WTC11 (cell line): Measurements from ENCODE around the gene CAMKMT. TPM values are rescaled to one million over a fixed set of nuclear protein-coding genes. Genes with fewer than 3 reads are reported as not detected.

ENCODE experiments used
- ATAC-seq: fragments of 200-7000 bp; cut with Tn5 transposase; 2 replicates; pipeline ENCODE4 v1.10.0; 2021; ENCODE audit warnings: mild to moderate bottlenecking, moderate library complexity
- CTCF ChIA-PET: fragments of 300-600 bp; sonication (Branson Sonifier 250); formaldehyde crosslinking; loops from one replicate; lab custom pipeline; 2021; ENCODE audit warnings: antibody characterized with exemption; lab: Charles Lee
- POLR2A ChIA-PET: fragments of 350-600 bp; sonication (Branson Sonifier 250); formaldehyde crosslinking; loops from one replicate; lab custom pipeline; 2021; ENCODE audit warnings: antibody characterized with exemption; lab: Charles Lee
- DNase-seq: peaks from one replicate; pipeline ENCODE4 v3.0.0; 2021; ENCODE audit warnings: low spot score
- H3K27ac Mint-ChIP-seq: 2 replicates; pipeline ENCODE4 v1.8.0; 2021; ENCODE audit warnings: mixed read lengths
- H3K27me3 Mint-ChIP-seq: 2 replicates; pipeline ENCODE4 v1.8.0; 2021; ENCODE audit warnings: low read depth, mild to moderate bottlenecking, moderate library complexity, mixed read lengths
- H3K36me3 Mint-ChIP-seq: 2 replicates; pipeline ENCODE4 v1.8.0; 2021; ENCODE audit warnings: mixed read lengths
- H3K4me1 Mint-ChIP-seq: 2 replicates; pipeline ENCODE4 v1.8.0; 2022; ENCODE audit warnings: mixed read lengths
- H3K4me3 Mint-ChIP-seq: 2 replicates; pipeline ENCODE4 v1.8.0; 2021; ENCODE audit warnings: mild to moderate bottlenecking, moderate library complexity, mixed read lengths
- H3K9me3 Mint-ChIP-seq: 2 replicates; pipeline ENCODE4 v1.8.0; 2021; ENCODE audit warnings: mixed read lengths
- CREB1 ChIP-seq: sonication (generic); formaldehyde crosslinking; IDR thresholded peaks from 2 replicates; pipeline ENCODE4 v1.8.0; 2023; ENCODE audit warnings: mild to moderate bottlenecking, missing genetic modification reagents
- CREM ChIP-seq: sonication (generic); formaldehyde crosslinking; IDR thresholded peaks from 2 replicates; pipeline ENCODE4 v1.8.1; 2022; ENCODE audit warnings: mild to moderate bottlenecking, missing genetic modification reagents, moderate library complexity
- FOXJ3 ChIP-seq: sonication (generic); formaldehyde crosslinking; IDR thresholded peaks from 2 replicates; pipeline ENCODE4 v1.9.0; 2021; ENCODE audit warnings: missing genetic modification reagents, mild to moderate bottlenecking, borderline replicate concordance
- JUN ChIP-seq: sonication (generic); formaldehyde crosslinking; IDR thresholded peaks from 2 replicates; pipeline ENCODE4 v1.8.0; 2023; ENCODE audit warnings: mild to moderate bottlenecking, missing genetic modification reagents
- MXD4 ChIP-seq: fragments of 250-450 bp; sonication (Bioruptor Pico); IDR thresholded peaks from 2 replicates; pipeline ENCODE4 v1.8.0; 2021; ENCODE audit warnings: mild to moderate bottlenecking, moderate library complexity, borderline replicate concordance
- MYBL2 ChIP-seq: sonication (generic); formaldehyde crosslinking; IDR thresholded peaks from 2 replicates; pipeline ENCODE4 v1.8.1; 2023; ENCODE audit warnings: mild to moderate bottlenecking, moderate library complexity, missing genetic modification reagents
- NR1H2 ChIP-seq: sonication (generic); formaldehyde crosslinking; IDR thresholded peaks from 2 replicates; pipeline ENCODE4 v1.9.0; 2021; ENCODE audit warnings: mild to moderate bottlenecking, moderate library complexity, missing genetic modification reagents
- TP53 ChIP-seq: sonication (generic); formaldehyde crosslinking; IDR thresholded peaks from 2 replicates; pipeline ENCODE4 v1.8.1; 2023; ENCODE audit warnings: mild to moderate bottlenecking, missing genetic modification reagents
- ZNF396 ChIP-seq: fragments of 250-450 bp; sonication (Bioruptor Pico); IDR thresholded peaks from 2 replicates; pipeline ENCODE4 v1.8.0; 2021; ENCODE audit warnings: mild to moderate bottlenecking, moderate library complexity, borderline replicate concordance
- total RNA-seq: library from RNA; stranded (reverse); gene quantifications from 3 replicates; pipeline ENCODE4 v1.2.3, GENCODE V29; 2021
- TF ChIP-seq, protein P1 (sequence below): fragments of 250-450 bp; sonication (Bioruptor Pico); IDR thresholded peaks from 2 replicates; pipeline ENCODE4 v1.9.0; 2021; ENCODE audit warnings: mild to moderate bottlenecking, borderline replicate concordance
- TF ChIP-seq, protein P2 (sequence below): sonication (generic); formaldehyde crosslinking; IDR thresholded peaks from 2 replicates; pipeline ENCODE4 v1.8.1; 2022; ENCODE audit warnings: mild to moderate bottlenecking, moderate library complexity, missing genetic modification reagents
- TF ChIP-seq, protein P3 (sequence below): sonication (generic); formaldehyde crosslinking; IDR thresholded peaks from 2 replicates; pipeline ENCODE4 v1.8.0; 2022; ENCODE audit warnings: mild to moderate bottlenecking, missing genetic modification reagents
- TF ChIP-seq, protein P4 (sequence below): sonication (generic); formaldehyde crosslinking; IDR thresholded peaks from 2 replicates; pipeline ENCODE4 v1.8.1; 2023; ENCODE audit warnings: mild to moderate bottlenecking, missing genetic modification reagents
- TF ChIP-seq, protein P5 (sequence below): sonication (generic); formaldehyde crosslinking; IDR thresholded peaks from 2 replicates; pipeline ENCODE4 v1.8.0; 2023; ENCODE audit warnings: mild to moderate bottlenecking, missing genetic modification reagents
- TF ChIP-seq, protein P6 (sequence below): sonication (generic); formaldehyde crosslinking; IDR thresholded peaks from 2 replicates; pipeline ENCODE4 v1.8.0; 2022; ENCODE audit warnings: mild to moderate bottlenecking, missing genetic modification reagents
- TF ChIP-seq, protein P7 (sequence below): fragments of 250-450 bp; sonication (Bioruptor Pico); IDR thresholded peaks from 2 replicates; pipeline ENCODE4 v1.9.0; 2021; ENCODE audit warnings: moderate library complexity, mild to moderate bottlenecking, inconsistent platforms, borderline replicate concordance
- TF ChIP-seq, protein P8 (sequence below): sonication (generic); formaldehyde crosslinking; IDR thresholded peaks from 2 replicates; pipeline ENCODE4 v1.8.1; 2023; ENCODE audit warnings: mild to moderate bottlenecking, missing genetic modification reagents, borderline replicate concordance
- TF ChIP-seq, protein P9 (sequence below): sonication (generic); formaldehyde crosslinking; IDR thresholded peaks from 2 replicates; pipeline ENCODE4 v1.8.1; 2023; ENCODE audit warnings: mild to moderate bottlenecking, missing genetic modification reagents, moderate library complexity

Gene CAMKMT
- total RNA-seq, 1 experiment from 2014 or later, result 20.6 TPM

DNA sequence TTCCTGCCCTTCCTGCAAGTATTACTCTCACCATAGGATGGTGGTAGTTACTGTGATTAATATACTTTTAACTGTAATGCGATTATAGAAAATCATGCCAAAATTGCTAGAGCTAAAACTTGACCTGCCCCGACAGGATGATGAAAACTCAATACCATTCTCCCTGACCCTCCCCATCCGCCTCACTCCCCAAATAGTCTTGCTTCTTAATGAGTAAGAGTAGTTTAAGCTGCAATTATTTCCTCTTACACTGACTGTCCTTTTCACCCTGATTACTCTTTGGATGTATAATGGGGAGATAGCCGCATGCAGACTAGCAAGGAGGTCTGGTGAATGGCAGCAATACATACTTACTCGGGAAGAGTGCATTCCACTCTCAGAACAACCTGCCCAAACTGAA is 310.2 kb downstream of the CAMKMT start (continued):
- TF ChIP-seq, protein P1, sequence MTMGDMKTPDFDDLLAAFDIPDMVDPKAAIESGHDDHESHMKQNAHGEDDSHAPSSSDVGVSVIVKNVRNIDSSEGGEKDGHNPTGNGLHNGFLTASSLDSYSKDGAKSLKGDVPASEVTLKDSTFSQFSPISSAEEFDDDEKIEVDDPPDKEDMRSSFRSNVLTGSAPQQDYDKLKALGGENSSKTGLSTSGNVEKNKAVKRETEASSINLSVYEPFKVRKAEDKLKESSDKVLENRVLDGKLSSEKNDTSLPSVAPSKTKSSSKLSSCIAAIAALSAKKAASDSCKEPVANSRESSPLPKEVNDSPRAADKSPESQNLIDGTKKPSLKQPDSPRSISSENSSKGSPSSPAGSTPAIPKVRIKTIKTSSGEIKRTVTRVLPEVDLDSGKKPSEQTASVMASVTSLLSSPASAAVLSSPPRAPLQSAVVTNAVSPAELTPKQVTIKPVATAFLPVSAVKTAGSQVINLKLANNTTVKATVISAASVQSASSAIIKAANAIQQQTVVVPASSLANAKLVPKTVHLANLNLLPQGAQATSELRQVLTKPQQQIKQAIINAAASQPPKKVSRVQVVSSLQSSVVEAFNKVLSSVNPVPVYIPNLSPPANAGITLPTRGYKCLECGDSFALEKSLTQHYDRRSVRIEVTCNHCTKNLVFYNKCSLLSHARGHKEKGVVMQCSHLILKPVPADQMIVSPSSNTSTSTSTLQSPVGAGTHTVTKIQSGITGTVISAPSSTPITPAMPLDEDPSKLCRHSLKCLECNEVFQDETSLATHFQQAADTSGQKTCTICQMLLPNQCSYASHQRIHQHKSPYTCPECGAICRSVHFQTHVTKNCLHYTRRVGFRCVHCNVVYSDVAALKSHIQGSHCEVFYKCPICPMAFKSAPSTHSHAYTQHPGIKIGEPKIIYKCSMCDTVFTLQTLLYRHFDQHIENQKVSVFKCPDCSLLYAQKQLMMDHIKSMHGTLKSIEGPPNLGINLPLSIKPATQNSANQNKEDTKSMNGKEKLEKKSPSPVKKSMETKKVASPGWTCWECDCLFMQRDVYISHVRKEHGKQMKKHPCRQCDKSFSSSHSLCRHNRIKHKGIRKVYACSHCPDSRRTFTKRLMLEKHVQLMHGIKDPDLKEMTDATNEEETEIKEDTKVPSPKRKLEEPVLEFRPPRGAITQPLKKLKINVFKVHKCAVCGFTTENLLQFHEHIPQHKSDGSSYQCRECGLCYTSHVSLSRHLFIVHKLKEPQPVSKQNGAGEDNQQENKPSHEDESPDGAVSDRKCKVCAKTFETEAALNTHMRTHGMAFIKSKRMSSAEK, result no peak
- TF ChIP-seq, protein P2, sequence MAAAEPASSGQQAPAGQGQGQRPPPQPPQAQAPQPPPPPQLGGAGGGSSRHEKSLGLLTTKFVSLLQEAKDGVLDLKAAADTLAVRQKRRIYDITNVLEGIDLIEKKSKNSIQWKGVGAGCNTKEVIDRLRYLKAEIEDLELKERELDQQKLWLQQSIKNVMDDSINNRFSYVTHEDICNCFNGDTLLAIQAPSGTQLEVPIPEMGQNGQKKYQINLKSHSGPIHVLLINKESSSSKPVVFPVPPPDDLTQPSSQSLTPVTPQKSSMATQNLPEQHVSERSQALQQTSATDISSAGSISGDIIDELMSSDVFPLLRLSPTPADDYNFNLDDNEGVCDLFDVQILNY (CRISPR knock-in tag), result no peak
- TF ChIP-seq, protein P3, sequence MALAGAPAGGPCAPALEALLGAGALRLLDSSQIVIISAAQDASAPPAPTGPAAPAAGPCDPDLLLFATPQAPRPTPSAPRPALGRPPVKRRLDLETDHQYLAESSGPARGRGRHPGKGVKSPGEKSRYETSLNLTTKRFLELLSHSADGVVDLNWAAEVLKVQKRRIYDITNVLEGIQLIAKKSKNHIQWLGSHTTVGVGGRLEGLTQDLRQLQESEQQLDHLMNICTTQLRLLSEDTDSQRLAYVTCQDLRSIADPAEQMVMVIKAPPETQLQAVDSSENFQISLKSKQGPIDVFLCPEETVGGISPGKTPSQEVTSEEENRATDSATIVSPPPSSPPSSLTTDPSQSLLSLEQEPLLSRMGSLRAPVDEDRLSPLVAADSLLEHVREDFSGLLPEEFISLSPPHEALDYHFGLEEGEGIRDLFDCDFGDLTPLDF (CRISPR knock-in tag), result no peak
- TF ChIP-seq, protein P4, sequence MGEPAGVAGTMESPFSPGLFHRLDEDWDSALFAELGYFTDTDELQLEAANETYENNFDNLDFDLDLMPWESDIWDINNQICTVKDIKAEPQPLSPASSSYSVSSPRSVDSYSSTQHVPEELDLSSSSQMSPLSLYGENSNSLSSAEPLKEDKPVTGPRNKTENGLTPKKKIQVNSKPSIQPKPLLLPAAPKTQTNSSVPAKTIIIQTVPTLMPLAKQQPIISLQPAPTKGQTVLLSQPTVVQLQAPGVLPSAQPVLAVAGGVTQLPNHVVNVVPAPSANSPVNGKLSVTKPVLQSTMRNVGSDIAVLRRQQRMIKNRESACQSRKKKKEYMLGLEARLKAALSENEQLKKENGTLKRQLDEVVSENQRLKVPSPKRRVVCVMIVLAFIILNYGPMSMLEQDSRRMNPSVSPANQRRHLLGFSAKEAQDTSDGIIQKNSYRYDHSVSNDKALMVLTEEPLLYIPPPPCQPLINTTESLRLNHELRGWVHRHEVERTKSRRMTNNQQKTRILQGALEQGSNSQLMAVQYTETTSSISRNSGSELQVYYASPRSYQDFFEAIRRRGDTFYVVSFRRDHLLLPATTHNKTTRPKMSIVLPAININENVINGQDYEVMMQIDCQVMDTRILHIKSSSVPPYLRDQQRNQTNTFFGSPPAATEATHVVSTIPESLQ (CRISPR knock-in tag), result no peak
- TF ChIP-seq, protein P5, sequence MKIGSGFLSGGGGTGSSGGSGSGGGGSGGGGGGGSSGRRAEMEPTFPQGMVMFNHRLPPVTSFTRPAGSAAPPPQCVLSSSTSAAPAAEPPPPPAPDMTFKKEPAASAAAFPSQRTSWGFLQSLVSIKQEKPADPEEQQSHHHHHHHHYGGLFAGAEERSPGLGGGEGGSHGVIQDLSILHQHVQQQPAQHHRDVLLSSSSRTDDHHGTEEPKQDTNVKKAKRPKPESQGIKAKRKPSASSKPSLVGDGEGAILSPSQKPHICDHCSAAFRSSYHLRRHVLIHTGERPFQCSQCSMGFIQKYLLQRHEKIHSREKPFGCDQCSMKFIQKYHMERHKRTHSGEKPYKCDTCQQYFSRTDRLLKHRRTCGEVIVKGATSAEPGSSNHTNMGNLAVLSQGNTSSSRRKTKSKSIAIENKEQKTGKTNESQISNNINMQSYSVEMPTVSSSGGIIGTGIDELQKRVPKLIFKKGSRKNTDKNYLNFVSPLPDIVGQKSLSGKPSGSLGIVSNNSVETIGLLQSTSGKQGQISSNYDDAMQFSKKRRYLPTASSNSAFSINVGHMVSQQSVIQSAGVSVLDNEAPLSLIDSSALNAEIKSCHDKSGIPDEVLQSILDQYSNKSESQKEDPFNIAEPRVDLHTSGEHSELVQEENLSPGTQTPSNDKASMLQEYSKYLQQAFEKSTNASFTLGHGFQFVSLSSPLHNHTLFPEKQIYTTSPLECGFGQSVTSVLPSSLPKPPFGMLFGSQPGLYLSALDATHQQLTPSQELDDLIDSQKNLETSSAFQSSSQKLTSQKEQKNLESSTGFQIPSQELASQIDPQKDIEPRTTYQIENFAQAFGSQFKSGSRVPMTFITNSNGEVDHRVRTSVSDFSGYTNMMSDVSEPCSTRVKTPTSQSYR (CRISPR knock-in tag), result no peak
- TF ChIP-seq, protein P6, sequence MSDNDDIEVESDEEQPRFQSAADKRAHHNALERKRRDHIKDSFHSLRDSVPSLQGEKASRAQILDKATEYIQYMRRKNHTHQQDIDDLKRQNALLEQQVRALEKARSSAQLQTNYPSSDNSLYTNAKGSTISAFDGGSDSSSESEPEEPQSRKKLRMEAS, result no peak
- no peak for TF ChIP-seq NR1H2 (CRISPR knock-in tag)
- TF ChIP-seq, all 79 proteins: peak for 0

DNA sequence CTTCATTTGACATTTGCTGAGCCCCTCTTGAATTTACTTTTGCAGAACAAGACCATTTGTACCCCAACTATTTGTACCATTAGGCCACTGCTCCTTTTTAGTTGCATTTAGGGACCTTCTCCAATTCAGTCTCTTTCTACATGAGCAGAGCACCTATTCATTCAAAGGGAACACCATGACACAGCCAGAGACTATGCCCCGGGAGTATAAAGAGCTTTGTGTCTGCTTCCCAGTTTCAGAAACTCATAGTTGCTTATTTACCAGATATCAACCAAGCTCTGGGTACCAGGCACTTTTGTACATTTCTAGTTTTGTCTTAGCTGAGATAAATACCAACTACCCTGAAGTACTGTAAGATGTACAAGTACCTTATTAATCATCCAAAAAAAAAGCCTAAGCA is 310.7 kb downstream of the CAMKMT start:
- Mint-ChIP-seq H3K36me3 (no peaks in the 10 kb centered on the region), H3K27ac (no peak overlapping the region)
- CTCF ChIA-PET, result interaction anchor here (0.6 to 2.3 kb wide), 4 partner anchors 36 to 262 kb away, joined by 4 to 12 read pairs (median 6); no protein-coding TSS in a partner anchor

More for the DNA sequence above, 310.7 kb downstream of the CAMKMT start:
- Mint-ChIP-seq H3K27me3 (no peaks in the 10 kb centered on the region; the same call in 1 of the 2 replicates), H3K9me3 (no peaks in the 10 kb centered on the region), H3K4me3 (no peak overlapping the region), H3K4me1 (peaks cover 24% of the 10 kb centered on the region)
- ATAC-seq (no peak), DNase-seq (no peak)
- TF ChIP-seq MYBL2 (CRISPR knock-in tag), result no peak
- TF ChIP-seq ZNF396 (CRISPR knock-in tag), result no peak
- no peak for TF ChIP-seq FOXJ3 (CRISPR knock-in tag)
- TF ChIP-seq MXD4 (CRISPR knock-in tag), result no peak
- TF ChIP-seq TP53 (CRISPR knock-in tag), result no peak
- TF ChIP-seq, protein P7, sequence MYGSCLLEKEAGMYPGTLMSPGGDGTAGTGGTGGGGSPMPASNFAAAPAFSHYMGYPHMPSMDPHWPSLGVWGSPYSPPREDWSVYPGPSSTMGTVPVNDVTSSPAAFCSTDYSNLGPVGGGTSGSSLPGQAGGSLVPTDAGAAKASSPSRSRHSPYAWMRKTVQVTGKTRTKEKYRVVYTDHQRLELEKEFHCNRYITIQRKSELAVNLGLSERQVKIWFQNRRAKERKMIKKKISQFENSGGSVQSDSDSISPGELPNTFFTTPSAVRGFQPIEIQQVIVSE (CRISPR knock-in tag), result no peak
- TF ChIP-seq, protein P8, sequence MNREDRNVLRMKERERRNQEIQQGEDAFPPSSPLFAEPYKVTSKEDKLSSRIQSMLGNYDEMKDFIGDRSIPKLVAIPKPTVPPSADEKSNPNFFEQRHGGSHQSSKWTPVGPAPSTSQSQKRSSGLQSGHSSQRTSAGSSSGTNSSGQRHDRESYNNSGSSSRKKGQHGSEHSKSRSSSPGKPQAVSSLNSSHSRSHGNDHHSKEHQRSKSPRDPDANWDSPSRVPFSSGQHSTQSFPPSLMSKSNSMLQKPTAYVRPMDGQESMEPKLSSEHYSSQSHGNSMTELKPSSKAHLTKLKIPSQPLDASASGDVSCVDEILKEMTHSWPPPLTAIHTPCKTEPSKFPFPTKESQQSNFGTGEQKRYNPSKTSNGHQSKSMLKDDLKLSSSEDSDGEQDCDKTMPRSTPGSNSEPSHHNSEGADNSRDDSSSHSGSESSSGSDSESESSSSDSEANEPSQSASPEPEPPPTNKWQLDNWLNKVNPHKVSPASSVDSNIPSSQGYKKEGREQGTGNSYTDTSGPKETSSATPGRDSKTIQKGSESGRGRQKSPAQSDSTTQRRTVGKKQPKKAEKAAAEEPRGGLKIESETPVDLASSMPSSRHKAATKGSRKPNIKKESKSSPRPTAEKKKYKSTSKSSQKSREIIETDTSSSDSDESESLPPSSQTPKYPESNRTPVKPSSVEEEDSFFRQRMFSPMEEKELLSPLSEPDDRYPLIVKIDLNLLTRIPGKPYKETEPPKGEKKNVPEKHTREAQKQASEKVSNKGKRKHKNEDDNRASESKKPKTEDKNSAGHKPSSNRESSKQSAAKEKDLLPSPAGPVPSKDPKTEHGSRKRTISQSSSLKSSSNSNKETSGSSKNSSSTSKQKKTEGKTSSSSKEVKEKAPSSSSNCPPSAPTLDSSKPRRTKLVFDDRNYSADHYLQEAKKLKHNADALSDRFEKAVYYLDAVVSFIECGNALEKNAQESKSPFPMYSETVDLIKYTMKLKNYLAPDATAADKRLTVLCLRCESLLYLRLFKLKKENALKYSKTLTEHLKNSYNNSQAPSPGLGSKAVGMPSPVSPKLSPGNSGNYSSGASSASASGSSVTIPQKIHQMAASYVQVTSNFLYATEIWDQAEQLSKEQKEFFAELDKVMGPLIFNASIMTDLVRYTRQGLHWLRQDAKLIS, result no peak
- TF ChIP-seq CREM (CRISPR knock-in tag), result no peak
- TF ChIP-seq, protein P9, sequence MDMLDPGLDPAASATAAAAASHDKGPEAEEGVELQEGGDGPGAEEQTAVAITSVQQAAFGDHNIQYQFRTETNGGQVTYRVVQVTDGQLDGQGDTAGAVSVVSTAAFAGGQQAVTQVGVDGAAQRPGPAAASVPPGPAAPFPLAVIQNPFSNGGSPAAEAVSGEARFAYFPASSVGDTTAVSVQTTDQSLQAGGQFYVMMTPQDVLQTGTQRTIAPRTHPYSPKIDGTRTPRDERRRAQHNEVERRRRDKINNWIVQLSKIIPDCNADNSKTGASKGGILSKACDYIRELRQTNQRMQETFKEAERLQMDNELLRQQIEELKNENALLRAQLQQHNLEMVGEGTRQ (CRISPR knock-in tag), result no peak
- no peak for TF ChIP-seq CREB1
- TF ChIP-seq JUN (CRISPR knock-in tag), result no peak
- POLR2A ChIA-PET, result interaction anchor here (1.0 kb wide), 1 partner anchor 175 kb away, joined by 4 read pairs; no protein-coding TSS in a partner anchor
